Vagina (tissue), 2 donors: ENCODE measurements around the gene HTR1B. TPM values are rescaled to one million over a fixed set of nuclear protein-coding genes. Genes with fewer than 3 reads are reported as not detected.

Experiments used
- DNase-seq, 2 donors: peaks; one replicate each; pipeline ENCODE4 v3.0.0-alpha.2; 2017; ENCODE audit errors: extremely low spot score in 2 of 2
- H3K27ac ChIP-seq: fragments of 200-600 bp; sonication (generic); one replicate; pipeline ENCODE4 v1.5.1; 2019
- H3K27me3 ChIP-seq: fragments of 200-600 bp; sonication (generic); one replicate; pipeline ENCODE4 v1.5.1; 2019
- H3K36me3 ChIP-seq, 2 donors: fragments of 200-600 bp; sonication (generic); one replicate each; pipeline ENCODE4 v1.5.1; 2017 to 2019
- H3K4me1 ChIP-seq: fragments of 200-600 bp; sonication (generic); one replicate; pipeline ENCODE4 v1.5.1; 2019
- H3K4me3 ChIP-seq, 2 donors: fragments of 200-600 bp; sonication (generic); 1 replicate in 1 of 2; 2 replicates in 1 of 2; pipeline ENCODE4 v1.5.1; 2016 to 2019
- H3K9me3 ChIP-seq: fragments of 200-600 bp; sonication (generic); one replicate; pipeline ENCODE4 v1.5.1; 2019
- CTCF ChIP-seq, 3 experiments: fragments of 450-650 bp in 2 of 3; fragments of 200-600 bp in 1 of 3; sonication (generic) in 1 of 3; IDR thresholded peaks; one replicate each; pipeline ENCODE4 v1.5.1; 2017 to 2019; ENCODE audit warnings: antibody characterized with exemption in 3 of 3, mild to moderate bottlenecking in 2 of 3, moderate library complexity in 2 of 3
- POLR2A ChIP-seq, 2 donors: fragments of 450-650 bp; IDR thresholded peaks; one replicate each; pipeline ENCODE4 v1.6.1; 2017; ENCODE audit warnings: antibody characterized with exemption in 2 of 2, mild to moderate bottlenecking in 2 of 2, moderate library complexity in 2 of 2
- POLR2AphosphoS5 ChIP-seq, 2 donors: sonication (generic); formaldehyde crosslinking; IDR thresholded peaks; one replicate each; pipeline ENCODE4 v1.9.0; 2017; ENCODE audit warnings: antibody characterized with exemption in 2 of 2, mild to moderate bottlenecking in 2 of 2, low read depth in 1 of 2; ENCODE audit not compliant: insufficient read depth in 1 of 2
- intact Hi-C: fragments of 100-400 bp; cut with DNase I; formaldehyde crosslinking; loops from one replicate; pipeline ENCODE4 v1.15.1; 2023
- total RNA-seq: library from RNA; depleted of rRNA; stranded (reverse); fragments of >200 nt; gene quantifications from one replicate; pipeline ENCODE4 v1.2.3, GENCODE V29; 2016

The HTR1B gene
- total RNA-seq, 1 donor from 2014 or later: not detected

GRCh38 chr6:77424761-77425160 lies 38.5 kb downstream of the HTR1B start:
- Histone ChIP-seq H3K9me3 (no peaks in the 10 kb centered on the region), H3K27me3 (no peaks in the 10 kb centered on the region), H3K4me3 (no peak overlapping the region), H3K27ac (no peak overlapping the region), H3K36me3 (no peaks in the 10 kb centered on the region), H3K4me1 (no peaks in the 10 kb centered on the region)
- TF ChIP-seq POLR2AphosphoS5 (IDR thresholded peaks at IDR 0.05; ENCODE audit: insufficient read depth in 1 of 2, low read depth in 1 of 2): no peak
- intact Hi-C loops: no loop called here
- DNase-seq: no peak

- no peak overlapping the region for H3K4me3 ChIP-seq
- no peaks in the 10 kb centered on the region for H3K4me1 ChIP-seq
- no peak for DNase-seq
- no peaks in the 10 kb centered on the region for H3K36me3 ChIP-seq
- intact Hi-C loops: no loop called here
- no peaks in the 10 kb centered on the region for H3K27me3 ChIP-seq
- TF ChIP-seq POLR2AphosphoS5 (IDR thresholded peaks at IDR 0.05; ENCODE audit: insufficient read depth in 1 of 2, low read depth in 1 of 2): no peak
- no peak for TF ChIP-seq CTCF (IDR thresholded peaks at IDR 0.05)
- no peak for TF ChIP-seq POLR2A (IDR thresholded peaks at IDR 0.05)
- no peak overlapping the region for H3K27ac ChIP-seq
- no peaks in the 10 kb centered on the region for H3K9me3 ChIP-seq
Measured at GRCh38 chr6:77416839-77417238, 46.5 kb downstream of the HTR1B start.

GRCh38 chr6:77415706-77416105 lies 47.6 kb downstream of the HTR1B start:
- intact Hi-C loops: no loop called here
- Histone ChIP-seq H3K27me3 (no peaks in the 10 kb centered on the region), H3K9me3 (no peaks in the 10 kb centered on the region), H3K27ac (no peak overlapping the region), H3K4me1 (no peaks in the 10 kb centered on the region), H3K36me3 (no peaks in the 10 kb centered on the region), H3K4me3 (no peak overlapping the region)
- TF ChIP-seq POLR2A (IDR thresholded peaks at IDR 0.05) (no peak), CTCF (IDR thresholded peaks at IDR 0.05) (no peak), POLR2AphosphoS5 (IDR thresholded peaks at IDR 0.05; ENCODE audit: insufficient read depth in 1 of 2, low read depth in 1 of 2) (no peak)
- DNase-seq: no peak

Other genes with a start within 250 kb of the HTR1B start
- not detected for gene MEI4, start 189.5 kb upstream of the HTR1B start, total RNA-seq